GM19025 (cell line): ENCODE measurements around the gene PLCD4.
A peak's percentile ranks its signal among the peaks of the same experiment; 100 is the strongest.

Experiments
- ATAC-seq: cut with Tn5 transposase; IDR thresholded peaks from one replicate; pipeline ENCODE4 v1.9.1; 2021; ENCODE audit warnings: mild to moderate bottlenecking, low read depth, moderate library complexity; ENCODE audit not compliant: unreplicated experiment

PLCD4 gene

DNA sequence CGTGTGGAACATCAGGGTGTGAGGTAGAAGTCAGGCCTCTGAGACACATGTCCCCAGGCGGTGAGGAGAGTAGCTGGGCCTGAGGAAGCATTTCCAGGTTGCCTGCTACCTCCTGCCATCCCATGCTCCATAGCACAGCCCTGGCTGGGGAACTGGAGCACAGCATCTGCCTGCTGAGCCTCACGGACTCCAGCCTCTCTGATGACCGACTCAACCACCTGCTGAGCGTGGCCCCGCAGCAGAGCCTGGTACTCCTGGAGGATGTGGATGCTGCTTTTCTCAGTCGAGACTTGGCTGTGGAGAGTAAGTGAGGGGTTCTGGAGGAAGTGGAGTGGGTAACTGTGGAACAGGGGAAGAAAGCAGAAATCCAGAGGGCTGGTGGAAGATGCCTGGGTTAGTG lies 54.7 kb downstream of the PLCD4 start:
- no peak for ATAC-seq

DNA sequence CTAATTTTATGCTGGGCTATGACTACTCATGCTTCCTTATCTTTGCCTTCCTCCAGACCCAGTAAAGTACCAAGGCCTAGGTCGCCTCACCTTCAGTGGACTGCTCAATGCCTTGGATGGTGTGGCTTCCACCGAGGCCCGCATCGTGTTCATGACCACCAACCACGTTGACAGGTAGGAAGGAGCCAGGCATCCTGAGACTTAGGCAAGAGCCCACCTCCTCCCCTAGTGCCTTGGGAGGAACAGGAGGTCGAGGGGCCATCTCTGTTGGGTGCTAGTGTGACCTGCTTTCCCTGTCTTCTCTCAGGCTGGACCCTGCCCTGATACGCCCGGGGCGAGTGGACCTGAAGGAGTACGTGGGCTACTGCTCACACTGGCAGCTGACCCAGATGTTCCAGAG lies 55.1 kb downstream of the PLCD4 start:
- no peak for ATAC-seq

DNA sequence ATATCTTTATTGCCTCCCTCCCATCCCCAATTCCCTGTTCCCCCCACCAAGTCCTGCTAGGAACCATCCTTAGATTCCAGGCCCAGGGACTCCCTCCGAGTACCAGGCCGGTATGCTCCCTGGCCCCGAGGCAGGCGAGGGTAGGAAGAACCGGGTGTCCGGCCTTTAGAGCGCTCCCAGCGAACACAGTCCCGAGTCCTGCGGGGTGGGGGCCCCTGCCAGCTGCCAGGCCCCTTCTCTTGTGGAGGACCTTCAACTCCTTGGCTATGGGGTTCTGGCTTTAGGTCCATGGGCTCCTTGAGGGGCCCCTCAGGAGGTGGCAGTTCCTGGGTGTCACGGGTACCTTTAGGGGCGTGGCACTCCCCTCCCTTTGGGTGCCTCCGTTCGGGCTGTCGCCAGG lies 56.2 kb downstream of the PLCD4 start:
- ATAC-seq, result no peak

DNA sequence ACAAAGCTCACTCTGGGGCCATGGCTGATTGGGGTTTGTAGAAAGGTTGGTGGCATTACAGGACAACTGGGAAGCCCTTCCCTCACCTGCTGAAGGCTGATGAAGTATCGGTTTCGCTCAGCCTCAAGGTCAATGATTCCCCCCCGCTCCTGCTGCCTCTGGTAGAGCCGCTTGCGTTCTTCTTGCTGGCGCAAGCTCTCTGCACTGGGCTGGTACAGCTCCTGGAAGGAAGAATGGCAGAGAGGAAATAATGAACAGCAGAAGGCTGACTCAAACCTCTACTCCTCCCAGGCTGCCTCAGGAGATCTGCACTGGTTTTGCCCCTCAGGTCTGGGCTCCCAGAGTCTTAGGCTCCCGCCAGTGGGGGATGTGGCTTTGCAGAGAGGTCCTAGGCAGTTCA lies 57.0 kb downstream of the PLCD4 start:
- no peak for ATAC-seq

DNA sequence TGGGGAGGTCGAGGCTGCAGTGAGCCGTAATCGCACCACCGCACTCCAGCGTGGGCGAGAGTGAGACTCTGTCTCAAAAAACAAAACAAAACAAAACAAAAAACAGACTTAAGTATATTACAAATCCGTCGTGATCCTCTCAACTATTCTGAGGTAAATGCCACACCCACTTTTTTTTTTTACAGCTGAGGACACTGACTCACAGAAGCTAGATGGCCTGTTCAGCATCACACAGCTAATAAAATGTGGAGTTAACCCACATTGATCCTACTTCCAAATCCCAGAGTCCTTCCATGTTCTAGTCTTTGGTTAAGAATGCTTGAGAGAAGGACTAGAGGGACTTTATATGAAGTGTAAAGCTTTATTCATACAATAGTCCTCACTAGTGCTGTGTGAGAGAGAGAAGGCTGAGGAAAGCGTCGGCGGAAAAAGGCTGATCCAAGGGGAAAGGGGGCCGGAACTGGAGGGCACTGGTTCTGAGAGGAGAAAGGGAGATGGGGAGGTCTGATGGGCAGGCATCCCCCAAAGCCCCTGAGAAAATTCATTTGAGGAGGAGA lies 63.5 kb downstream of the PLCD4 start:
- ATAC-seq, result no peak

DNA sequence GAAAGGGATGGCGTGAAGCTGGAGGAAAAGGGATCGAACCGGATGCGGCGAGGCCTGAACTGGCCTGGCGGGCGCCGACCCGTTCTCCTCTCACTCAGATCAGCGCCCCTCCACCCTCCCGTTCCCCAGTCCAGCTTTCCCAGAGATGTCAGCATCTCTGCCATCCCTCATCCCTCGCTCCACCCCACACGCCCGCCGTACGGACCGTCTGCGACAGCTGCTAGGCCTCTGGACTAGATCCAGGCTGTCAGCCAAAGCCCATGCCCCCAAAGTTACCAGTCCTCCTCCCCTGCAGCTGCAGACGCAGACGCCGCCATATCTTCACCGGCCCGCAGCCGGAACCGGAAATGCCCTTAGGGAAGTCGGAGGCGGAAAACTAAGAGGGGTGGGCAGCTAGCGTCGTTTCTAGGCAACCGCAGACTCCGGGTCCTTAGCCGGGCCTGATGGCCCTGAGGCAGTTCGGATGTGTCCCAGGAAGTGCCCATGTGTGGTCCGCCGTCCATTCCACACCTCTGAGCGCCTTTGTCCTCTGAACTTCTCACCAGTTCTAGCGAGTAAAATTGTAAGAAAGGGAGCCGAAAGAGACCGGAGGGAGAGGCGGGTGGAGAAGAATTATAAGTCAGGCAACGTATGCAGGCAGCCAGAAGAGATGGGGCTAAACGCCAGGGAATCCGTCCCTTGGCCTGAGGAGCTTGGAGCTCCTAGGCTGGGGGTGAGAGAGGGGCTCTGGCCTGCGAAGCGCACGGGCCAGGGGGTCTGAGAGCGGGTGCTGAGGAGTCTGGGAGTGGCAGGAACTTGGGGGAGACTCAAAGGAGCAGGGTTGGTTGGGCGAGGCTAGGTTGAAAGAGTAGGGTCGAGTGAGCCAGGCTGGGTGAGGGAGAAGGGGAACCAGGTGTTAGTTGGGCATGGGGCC lies 64.2 kb downstream of the PLCD4 start, which contains the start of the genes RNF25 and STK36:
Gene RNF25, minus strand, starts transcription at position 349 of the 913 bp plus-strand sequence. Its CDS starts 32 bp downstream, at position 317.
Gene STK36, plus strand, starts transcription at position 433 of the 913 bp plus-strand sequence. CDS start 744 bp downstream, outside the sequence.
- ATAC-seq, result peak; percentile 95

DNA sequence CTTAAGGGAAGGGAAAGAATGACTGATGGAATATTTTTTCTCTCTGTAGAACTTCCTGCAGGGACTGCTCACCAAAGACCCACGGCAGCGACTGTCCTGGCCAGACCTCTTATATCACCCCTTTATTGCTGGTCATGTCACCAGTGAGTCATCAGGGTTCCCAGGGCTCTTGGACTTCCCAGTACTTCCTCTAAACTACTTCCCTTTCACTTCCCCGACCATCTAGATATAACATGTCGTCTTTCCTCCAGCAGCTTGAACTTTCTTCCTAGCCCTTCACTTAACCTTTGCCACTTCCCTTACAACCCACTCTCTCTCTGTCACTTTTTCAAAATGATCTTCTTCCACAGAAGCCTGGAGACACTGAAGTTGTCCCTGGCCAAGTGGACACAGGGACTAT lies 71.4 kb downstream of the PLCD4 start:
- no peak for ATAC-seq

DNA sequence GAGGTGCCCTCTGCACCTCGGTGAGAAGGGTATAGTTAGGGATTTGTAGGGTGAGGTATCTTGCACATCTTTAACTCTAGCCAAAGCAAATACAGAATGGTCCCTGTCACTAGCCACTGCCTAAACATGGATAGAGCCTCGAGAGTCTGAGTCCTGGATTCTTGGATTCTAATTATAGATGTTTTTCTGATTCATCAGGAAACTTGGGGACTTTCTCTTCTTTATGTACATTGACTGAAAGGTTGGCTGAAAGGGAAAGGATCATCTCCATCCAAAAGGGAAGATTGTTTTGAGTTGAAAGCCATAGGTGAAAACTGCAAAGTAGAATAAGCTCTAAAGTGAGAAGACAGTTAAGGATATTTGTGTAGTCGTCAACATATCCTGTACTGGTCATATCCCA lies 72.4 kb downstream of the PLCD4 start:
- ATAC-seq, result no peak
